SK-N-SH treated with all-trans-retinoic acid at 6 μM for 48 hours (cell line): ENCODE data around the gene MPG.
"Not testable (repeated sequence)": the region's sequence is repeated elsewhere in the genome, so short reads cannot be mapped to it uniquely, and the experiment has no call there.

Experiments
- GLIS3 ChIP-seq: fragments of 250-450 bp; sonication (Bioruptor Pico); IDR thresholded peaks from 2 replicates; pipeline ENCODE4 v1.5.0; 2020; ENCODE audit warnings: mild to moderate bottlenecking, moderate library complexity
- ZFP3 ChIP-seq: fragments of 250-450 bp; sonication (Bioruptor Pico); IDR thresholded peaks from 2 replicates; pipeline ENCODE4 v1.5.0; 2020; ENCODE audit warnings: mild to moderate bottlenecking, moderate library complexity
- ZFP30 ChIP-seq: fragments of 450-650 bp; formaldehyde crosslinking; IDR thresholded peaks from 2 replicates; pipeline ENCODE4 v1.5.0; 2022; ENCODE audit warnings: mild to moderate bottlenecking, moderate library complexity
- ZNF565 ChIP-seq: fragments of 450-650 bp; formaldehyde crosslinking; conservative IDR thresholded peaks from 2 replicates; pipeline ENCODE4 v1.5.0; 2020; ENCODE audit warnings: low read depth, mild to moderate bottlenecking, moderate library complexity
- ZNF70 ChIP-seq: fragments of 450-650 bp; formaldehyde crosslinking; IDR thresholded peaks from 2 replicates; pipeline ENCODE4 v1.5.0; 2020; ENCODE audit warnings: mild to moderate bottlenecking, moderate library complexity
- TF ChIP-seq, protein P1 (sequence below): fragments of 250-450 bp; sonication (Bioruptor Pico); IDR thresholded peaks from 2 replicates; pipeline ENCODE4 v1.5.1; 2020; ENCODE audit warnings: low read depth, mild to moderate bottlenecking, moderate library complexity

DNA sequence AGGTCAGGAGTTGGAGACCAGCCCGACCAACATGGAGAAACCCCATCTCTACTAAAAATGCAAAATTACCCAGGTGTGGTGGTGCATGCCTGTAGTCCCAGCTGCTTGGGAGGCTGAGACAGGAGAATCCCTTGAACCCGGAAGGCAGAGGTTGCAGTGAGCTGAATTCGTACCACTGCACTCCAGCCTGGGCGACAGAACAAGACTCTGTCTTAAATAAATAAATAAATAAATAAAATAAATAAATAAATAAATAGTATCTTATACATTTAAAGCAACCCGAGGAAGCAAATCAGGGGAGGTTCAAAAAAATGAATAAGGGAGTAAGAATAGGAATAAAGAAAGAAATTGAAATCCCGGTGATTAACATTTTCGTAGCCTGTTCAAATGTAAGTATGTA is 31.5 kb upstream of the MPG start:
- TF ChIP-seq, protein P1, sequence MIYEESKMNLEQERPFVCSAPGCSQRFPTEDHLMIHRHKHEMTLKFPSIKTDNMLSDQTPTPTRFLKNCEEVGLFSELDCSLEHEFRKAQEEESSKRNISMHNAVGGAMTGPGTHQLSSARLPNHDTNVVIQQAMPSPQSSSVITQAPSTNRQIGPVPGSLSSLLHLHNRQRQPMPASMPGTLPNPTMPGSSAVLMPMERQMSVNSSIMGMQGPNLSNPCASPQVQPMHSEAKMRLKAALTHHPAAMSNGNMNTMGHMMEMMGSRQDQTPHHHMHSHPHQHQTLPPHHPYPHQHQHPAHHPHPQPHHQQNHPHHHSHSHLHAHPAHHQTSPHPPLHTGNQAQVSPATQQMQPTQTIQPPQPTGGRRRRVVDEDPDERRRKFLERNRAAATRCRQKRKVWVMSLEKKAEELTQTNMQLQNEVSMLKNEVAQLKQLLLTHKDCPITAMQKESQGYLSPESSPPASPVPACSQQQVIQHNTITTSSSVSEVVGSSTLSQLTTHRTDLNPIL (CRISPR knock-in tag): not testable (repeated sequence)
- not testable (repeated sequence) for TF ChIP-seq ZNF70 (CRISPR knock-in tag); ZNF565 (CRISPR knock-in tag); ZFP3 (CRISPR knock-in tag); ZFP30 (CRISPR knock-in tag); GLIS3
